HepG2 (cell line): ENCODE measurements around the gene EMC10. TPM values are rescaled to one million over a fixed set of nuclear protein-coding genes. Genes with fewer than 3 reads are reported as not detected.
"Not testable (repeated sequence)": the region's sequence is repeated elsewhere in the genome, so short reads cannot be mapped to it uniquely, and the experiment has no call there.

Source experiments
- ATAC-seq: fragments of 200-7000 bp; cut with Tn5 transposase; 3 replicates; pipeline ENCODE4 v1.9.1; 2020; ENCODE audit warnings: mild to moderate bottlenecking, moderate library complexity
- BruUV-seq: library from RNA; stranded (reverse); fragments of 400-500 nt; replicated peaks from 2 replicates; lab custom pipeline; 2021; lab: Mats Ljungman, UMichigan
- CTCF ChIA-PET: fragments of 300-600 bp; formaldehyde crosslinking; extraction: SDS; loops from one replicate; lab custom pipeline; 2021; ENCODE audit warnings: low total read pairs, inconsistent platforms, low intra/inter-chr PET ratio; lab: Yijun Ruan, JAX
- POLR2A ChIA-PET: fragments of 350-600 bp; sonication (Branson Sonifier 250); formaldehyde crosslinking; loops from one replicate; lab custom pipeline; 2020; ENCODE audit warnings: antibody characterized with exemption, inconsistent platforms; lab: Yijun Ruan, JAX
- DNase-seq: peaks from one replicate; pipeline ENCODE4 v3.0.0-alpha.2; 2015; ENCODE audit warnings: low spot score
- FAIRE-seq: peaks from 3 replicates; lab custom pipeline; 2011; peaks lifted over from hg19 to GRCh38; lab: Jason Lieb, UNC
- H2AFZ ChIP-seq: one replicate; pipeline ENCODE4 v1.6.1; 2011; ENCODE audit warnings: low read length, inconsistent platforms
- H3K27ac ChIP-seq: fragments of 300-600 bp; 3 replicates; pipeline ENCODE4 v1.8.0; 2011; ENCODE audit warnings: mixed run types, mild to moderate bottlenecking, mixed read lengths, low read length, inconsistent platforms; ENCODE audit not compliant: insufficient read depth; ENCODE audit errors: extremely low read length
- H3K27me3 ChIP-seq, 2 experiments: fragments of 200-600 bp in 1 of 2; 2 replicates in 1 of 2; 3 replicates in 1 of 2; pipeline versions ENCODE4 v1.6.0 to v1.8.0; 2011; ENCODE audit warnings: low read length in 2 of 2, mild to moderate bottlenecking in 2 of 2, moderate library complexity in 2 of 2, inconsistent platforms in 1 of 2; ENCODE audit not compliant: insufficient read depth in 2 of 2, control insufficient read depth in 1 of 2
- H3K36me3 ChIP-seq, 2 experiments: fragments of 200-600 bp in 1 of 2; replicated peaks in 1 of 2; 2 replicates in 1 of 2; 3 replicates in 1 of 2; pipeline versions ENCODE4 v1.5.1 to v1.8.0; 2011; ENCODE audit warnings: low read length in 2 of 2, inconsistent platforms in 1 of 2; ENCODE audit not compliant: insufficient read depth in 2 of 2, control insufficient read depth in 1 of 2
- H3K4me1 ChIP-seq: 2 replicates; pipeline ENCODE4 v1.5.1; 2012; ENCODE audit warnings: low read length, inconsistent platforms; ENCODE audit not compliant: insufficient read depth
- H3K4me2 ChIP-seq: 2 replicates; pipeline ENCODE4 v1.6.0; 2011; ENCODE audit warnings: low read depth, low read length, inconsistent platforms
- H3K4me3 ChIP-seq, 3 experiments: fragments of 200-600 bp in 1 of 3; sonication (generic), shearing (Covaris generic) in 1 of 3; replicated peaks in 1 of 3; 2 replicates each; pipeline ENCODE4 v1.5.1; 2011 to 2016; ENCODE audit warnings: low read length in 3 of 3, inconsistent platforms in 2 of 3, low read depth in 2 of 3, mild to moderate bottlenecking in 2 of 3, control low read depth in 1 of 3, mixed read lengths in 1 of 3; ENCODE audit not compliant: insufficient read depth in 1 of 3
- H3K79me2 ChIP-seq: one replicate; pipeline ENCODE4 v1.6.1; 2011; ENCODE audit warnings: low read length, inconsistent platforms; ENCODE audit not compliant: insufficient read depth
- H3K9ac ChIP-seq: 2 replicates; pipeline ENCODE4 v1.6.0; 2011; ENCODE audit warnings: mild to moderate bottlenecking, low read depth, low read length, inconsistent platforms; ENCODE audit not compliant: insufficient read depth
- H3K9me3 ChIP-seq: 2 replicates; pipeline ENCODE4 v1.5.1; 2012; ENCODE audit warnings: mild to moderate bottlenecking, low read length
- H4K20me1 ChIP-seq: 2 replicates; pipeline ENCODE4 v1.6.0; 2011; ENCODE audit warnings: inconsistent platforms, mild to moderate bottlenecking, low read length, moderate library complexity; ENCODE audit not compliant: insufficient read depth
- ELF4 ChIP-seq: sonication (generic); formaldehyde crosslinking; IDR thresholded peaks from 2 replicates; pipeline ENCODE4 v1.5.0; 2020; ENCODE audit warnings: missing genetic modification reagents, mild to moderate bottlenecking, moderate library complexity, borderline replicate concordance
- FOXM1 ChIP-seq: sonication (generic); formaldehyde crosslinking; IDR thresholded peaks from 2 replicates; pipeline ENCODE4 v1.5.0; 2020; ENCODE audit warnings: missing genetic modification reagents
- TMF1 ChIP-seq: sonication (generic); formaldehyde crosslinking; IDR thresholded peaks from 2 replicates; pipeline ENCODE4 v1.8.1; 2022; ENCODE audit warnings: low read depth, missing genetic modification reagents
- WGBS: methylation state at CpG from one replicate; pipeline ENCODE4 v1.1.6; 2017; ENCODE audit warnings: low lambda C conversion rate; 5-methylcytosine and 5-hydroxymethylcytosine counted together
- in situ Hi-C: cut with HindIII; loops from 2 replicates; pipeline ENCODE4 v1.10.0; 2017; ENCODE audit warnings: low pct_unique_long_range_greater_than_20kb; ENCODE audit not compliant: extremely low pct_ligation_motif_present
- intact Hi-C: fragments of 100-400 bp; cut with micrococcal nuclease; formaldehyde crosslinking; loops from one replicate; pipeline ENCODE4 v1.10.0; 2022; ENCODE audit not compliant: unreplicated experiment
- polyA plus RNA-seq, 8 experiments: library from polyadenylated mRNA; depleted of rRNA in 3 of 8; stranded (reverse) in 7 of 8; unstranded in 1 of 8; fragments of >200 nt; fragmentation: Illumina TruSeq in 4 of 8; extraction: Trizol in 4 of 8; gene quantifications; 2 replicates each; pipeline versions ENCODE4 v1.2.1 to v1.2.3, GENCODE V29; 2011 to 2016; ENCODE audit warnings: low read depth in 4 of 8, missing spikeins in 1 of 8, mixed read lengths in 1 of 8; ENCODE audit not compliant: insufficient read depth in 1 of 8
- total RNA-seq, 5 experiments: library from RNA; depleted of rRNA; stranded (reverse); fragments of >200 nt; fragmentation: Illumina TruSeq; extraction: Trizol; gene quantifications; 2 replicates each; pipeline ENCODE4 v1.2.3, GENCODE V29; 2016; ENCODE audit warnings: low read depth in 1 of 5
- TF ChIP-seq, protein P1 (sequence below): sonication (generic); formaldehyde crosslinking; conservative IDR thresholded peaks from 2 replicates; pipeline ENCODE4 v1.5.0; 2020; ENCODE audit warnings: missing genetic modification reagents
- TF ChIP-seq, protein P2 (sequence below): sonication (generic); formaldehyde crosslinking; conservative IDR thresholded peaks from 2 replicates; pipeline ENCODE4 v1.4.0; 2020; ENCODE audit warnings: missing genetic modification reagents
- TF ChIP-seq, protein P3 (sequence below): IDR thresholded peaks from 2 replicates; pipeline ENCODE4 v1.6.1; 2018; ENCODE audit warnings: missing genetic modification reagents
- TF ChIP-seq, protein P4 (sequence below): sonication (generic); formaldehyde crosslinking; IDR thresholded peaks from 2 replicates; pipeline ENCODE4 v1.9.0; 2021; ENCODE audit warnings: missing genetic modification reagents, borderline replicate concordance

Gene EMC10
- total and polyA plus RNA-seq, 2 of the 13 experiments (the other 11 are each of a cell fraction or from before 2014, with no cell fraction given), result not detected

DNA sequence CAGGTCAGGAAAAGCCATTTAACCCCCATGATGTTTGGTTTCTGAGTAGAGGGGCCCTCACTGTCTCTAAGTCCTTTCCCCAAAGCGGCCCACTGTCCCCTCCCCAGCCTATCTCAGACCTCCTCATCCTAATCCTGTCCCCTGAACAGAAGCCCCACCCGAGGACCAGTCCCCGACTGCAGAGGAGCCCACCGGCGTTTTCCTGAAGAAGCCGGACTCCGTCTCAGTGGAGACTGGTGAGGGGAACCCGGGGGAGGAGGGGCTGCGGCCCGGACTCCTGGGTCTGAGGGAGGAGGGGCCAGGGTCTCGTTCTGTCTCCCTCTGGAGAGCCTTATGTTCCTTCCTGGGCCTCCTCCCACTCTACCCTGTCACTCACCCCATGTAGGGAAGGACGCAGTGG, 40.7 kb upstream of the EMC10 start (continued):
- TF ChIP-seq, protein P1, sequence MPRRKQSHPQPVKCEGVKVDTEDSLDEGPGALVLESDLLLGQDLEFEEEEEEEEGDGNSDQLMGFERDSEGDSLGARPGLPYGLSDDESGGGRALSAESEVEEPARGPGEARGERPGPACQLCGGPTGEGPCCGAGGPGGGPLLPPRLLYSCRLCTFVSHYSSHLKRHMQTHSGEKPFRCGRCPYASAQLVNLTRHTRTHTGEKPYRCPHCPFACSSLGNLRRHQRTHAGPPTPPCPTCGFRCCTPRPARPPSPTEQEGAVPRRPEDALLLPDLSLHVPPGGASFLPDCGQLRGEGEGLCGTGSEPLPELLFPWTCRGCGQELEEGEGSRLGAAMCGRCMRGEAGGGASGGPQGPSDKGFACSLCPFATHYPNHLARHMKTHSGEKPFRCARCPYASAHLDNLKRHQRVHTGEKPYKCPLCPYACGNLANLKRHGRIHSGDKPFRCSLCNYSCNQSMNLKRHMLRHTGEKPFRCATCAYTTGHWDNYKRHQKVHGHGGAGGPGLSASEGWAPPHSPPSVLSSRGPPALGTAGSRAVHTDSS (CRISPR knock-in tag), result no peak
- TF ChIP-seq, protein P2, sequence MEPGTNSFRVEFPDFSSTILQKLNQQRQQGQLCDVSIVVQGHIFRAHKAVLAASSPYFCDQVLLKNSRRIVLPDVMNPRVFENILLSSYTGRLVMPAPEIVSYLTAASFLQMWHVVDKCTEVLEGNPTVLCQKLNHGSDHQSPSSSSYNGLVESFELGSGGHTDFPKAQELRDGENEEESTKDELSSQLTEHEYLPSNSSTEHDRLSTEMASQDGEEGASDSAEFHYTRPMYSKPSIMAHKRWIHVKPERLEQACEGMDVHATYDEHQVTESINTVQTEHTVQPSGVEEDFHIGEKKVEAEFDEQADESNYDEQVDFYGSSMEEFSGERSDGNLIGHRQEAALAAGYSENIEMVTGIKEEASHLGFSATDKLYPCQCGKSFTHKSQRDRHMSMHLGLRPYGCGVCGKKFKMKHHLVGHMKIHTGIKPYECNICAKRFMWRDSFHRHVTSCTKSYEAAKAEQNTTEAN, result no peak
- TF ChIP-seq, all 625 proteins: peak for 0

DNA sequence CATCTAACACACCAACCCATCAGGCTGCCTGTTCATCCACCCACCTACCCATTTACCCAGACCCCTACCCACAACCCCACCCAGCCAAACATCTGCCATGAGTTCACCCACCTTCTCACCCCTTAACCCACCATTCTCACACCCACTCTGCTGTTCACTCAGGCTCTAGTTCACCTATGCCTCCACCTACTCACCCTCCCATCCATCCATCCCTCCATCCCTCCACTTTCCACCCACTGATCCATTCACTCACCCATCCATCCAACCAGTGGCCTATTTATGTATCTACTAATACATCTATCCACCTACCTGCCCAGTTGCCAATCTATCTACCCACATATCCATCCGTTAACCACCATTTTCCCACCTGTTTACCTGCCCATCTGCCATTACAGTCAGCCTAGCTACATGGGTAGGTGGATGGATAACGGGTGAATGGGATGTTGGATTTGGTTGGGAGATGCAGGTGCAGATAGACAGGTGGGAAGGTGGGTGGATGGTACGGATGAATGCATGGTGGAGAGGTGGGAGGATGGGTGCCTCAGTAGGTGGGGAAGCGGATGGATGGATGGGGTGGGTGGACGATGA, 38.4 kb upstream of the EMC10 start:
- Histone ChIP-seq H3K36me3 (no peaks in the 10 kb centered on the region), H3K79me2 (no peaks in the 10 kb centered on the region), H3K4me3 (no peak overlapping the region), H3K27ac (no peak overlapping the region), H3K4me2 (no peak overlapping the region), H3K27me3 (peaks cover 5 to 17% of the 10 kb centered on the region in 2 experiments; a peak in 4 of 5 replicates), H2AFZ (no peak overlapping the region), H4K20me1 (no peaks in the 10 kb centered on the region), H3K4me1 (no peaks in the 10 kb centered on the region; the same call in 1 of the 2 replicates), H3K9me3 (no peaks in the 10 kb centered on the region), H3K9ac (no peak overlapping the region)
- ChIA-PET CTCF (no interaction called here), POLR2A (no interaction called here)
- in situ Hi-C loops, result no loop called here
- WGBS, result 24% methylated on average over 5 of the region's 5 CpGs
- no peak for ATAC-seq
- TF ChIP-seq ELF4 (CRISPR knock-in tag), result no peak
- TF ChIP-seq FOXM1 (CRISPR knock-in tag), result no peak
- no peak for TF ChIP-seq TMF1 (CRISPR knock-in tag)
- TF ChIP-seq, protein P3, sequence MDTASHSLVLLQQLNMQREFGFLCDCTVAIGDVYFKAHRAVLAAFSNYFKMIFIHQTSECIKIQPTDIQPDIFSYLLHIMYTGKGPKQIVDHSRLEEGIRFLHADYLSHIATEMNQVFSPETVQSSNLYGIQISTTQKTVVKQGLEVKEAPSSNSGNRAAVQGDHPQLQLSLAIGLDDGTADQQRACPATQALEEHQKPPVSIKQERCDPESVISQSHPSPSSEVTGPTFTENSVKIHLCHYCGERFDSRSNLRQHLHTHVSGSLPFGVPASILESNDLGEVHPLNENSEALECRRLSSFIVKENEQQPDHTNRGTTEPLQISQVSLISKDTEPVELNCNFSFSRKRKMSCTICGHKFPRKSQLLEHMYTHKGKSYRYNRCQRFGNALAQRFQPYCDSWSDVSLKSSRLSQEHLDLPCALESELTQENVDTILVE (CRISPR knock-in tag), result no peak
- TF ChIP-seq, protein P4, sequence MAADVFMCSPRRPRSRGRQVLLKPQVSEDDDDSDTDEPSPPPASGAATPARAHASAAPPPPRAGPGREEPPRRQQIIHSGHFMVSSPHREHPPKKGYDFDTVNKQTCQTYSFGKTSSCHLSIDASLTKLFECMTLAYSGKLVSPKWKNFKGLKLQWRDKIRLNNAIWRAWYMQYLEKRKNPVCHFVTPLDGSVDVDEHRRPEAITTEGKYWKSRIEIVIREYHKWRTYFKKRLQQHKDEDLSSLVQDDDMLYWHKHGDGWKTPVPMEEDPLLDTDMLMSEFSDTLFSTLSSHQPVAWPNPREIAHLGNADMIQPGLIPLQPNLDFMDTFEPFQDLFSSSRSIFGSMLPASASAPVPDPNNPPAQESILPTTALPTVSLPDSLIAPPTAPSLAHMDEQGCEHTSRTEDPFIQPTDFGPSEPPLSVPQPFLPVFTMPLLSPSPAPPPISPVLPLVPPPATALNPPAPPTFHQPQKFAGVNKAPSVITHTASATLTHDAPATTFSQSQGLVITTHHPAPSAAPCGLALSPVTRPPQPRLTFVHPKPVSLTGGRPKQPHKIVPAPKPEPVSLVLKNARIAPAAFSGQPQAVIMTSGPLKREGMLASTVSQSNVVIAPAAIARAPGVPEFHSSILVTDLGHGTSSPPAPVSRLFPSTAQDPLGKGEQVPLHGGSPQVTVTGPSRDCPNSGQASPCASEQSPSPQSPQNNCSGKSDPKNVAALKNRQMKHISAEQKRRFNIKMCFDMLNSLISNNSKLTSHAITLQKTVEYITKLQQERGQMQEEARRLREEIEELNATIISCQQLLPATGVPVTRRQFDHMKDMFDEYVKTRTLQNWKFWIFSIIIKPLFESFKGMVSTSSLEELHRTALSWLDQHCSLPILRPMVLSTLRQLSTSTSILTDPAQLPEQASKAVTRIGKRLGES, result no peak
- no TSS peak for BruUV-seq
- intact Hi-C loops, result no loop called here
- FAIRE-seq, result no peak
- DNase-seq, result no peak

DNA sequence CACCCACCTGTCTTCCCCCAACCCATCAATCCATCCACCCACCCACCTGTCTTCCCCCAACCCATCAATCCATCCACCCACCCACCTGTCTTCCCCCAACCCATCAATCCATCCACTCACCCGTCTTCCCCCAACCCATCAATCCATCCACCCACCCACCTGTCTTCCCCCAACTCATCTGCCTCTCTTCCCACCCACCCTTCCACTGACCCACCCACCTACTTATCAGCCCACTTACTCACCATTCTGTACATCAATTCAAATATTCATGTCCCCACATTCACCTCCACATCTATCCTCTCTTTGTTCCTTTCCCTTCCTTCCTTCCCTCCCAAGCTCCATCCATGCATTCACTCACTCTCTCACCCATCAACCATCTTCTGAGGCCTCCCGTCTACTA, 37.2 kb upstream of the EMC10 start:
- H3K9ac ChIP-seq, in situ Hi-C loops, CTCF ChIA-PET, H4K20me1 ChIP-seq, H3K27ac ChIP-seq, intact Hi-C loops, BruUV-seq, FAIRE-seq, H3K79me2 ChIP-seq, ATAC-seq, H3K4me1 ChIP-seq, H2AFZ ChIP-seq, H3K4me3 ChIP-seq, H3K9me3 ChIP-seq, H3K4me2 ChIP-seq, DNase-seq, POLR2A ChIA-PET, H3K36me3 ChIP-seq: not testable (repeated sequence)
- H3K27me3 ChIP-seq, result peaks cover 2 to 15% of the 10 kb centered on the region in 2 experiments; a peak in 3 of 5 replicates
- WGBS, result 0% methylated on average over 2 of the region's 2 CpGs
